HS-5 (cell line): ENCODE data around the gene TPM2.

Experiments
- DNase-seq: peaks from one replicate; pipeline ENCODE4 v3.0.0-alpha.2; 2012; ENCODE audit warnings: low read depth

The TPM2 gene

GRCh38 chr9:35679091-35679490, 10.6 kb downstream of the TPM2 start:
- DNase-seq: no peak

GRCh38 chr9:35675732-35676392, 13.9 kb downstream of the TPM2 start:
- no peak for DNase-seq

DNA sequence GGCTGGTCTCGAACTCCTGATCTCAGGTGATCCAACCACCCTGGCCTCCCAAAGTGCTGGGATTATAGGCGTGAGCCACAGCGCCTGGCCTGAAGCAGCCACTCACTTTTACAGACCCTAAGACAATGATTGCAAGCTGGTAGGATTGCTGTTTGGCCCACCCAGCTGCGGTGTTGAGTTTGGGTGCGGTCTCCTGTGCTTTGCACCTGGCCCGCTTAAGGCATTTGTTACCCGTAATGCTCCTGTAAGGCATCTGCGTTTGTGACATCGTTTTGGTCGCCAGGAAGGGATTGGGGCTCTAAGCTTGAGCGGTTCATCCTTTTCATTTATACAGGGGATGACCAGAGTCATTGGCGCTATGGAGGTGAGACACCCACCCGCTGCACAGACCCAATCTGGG, 14.5 kb downstream of the TPM2 start:
- DNase-seq: no peak

DNA sequence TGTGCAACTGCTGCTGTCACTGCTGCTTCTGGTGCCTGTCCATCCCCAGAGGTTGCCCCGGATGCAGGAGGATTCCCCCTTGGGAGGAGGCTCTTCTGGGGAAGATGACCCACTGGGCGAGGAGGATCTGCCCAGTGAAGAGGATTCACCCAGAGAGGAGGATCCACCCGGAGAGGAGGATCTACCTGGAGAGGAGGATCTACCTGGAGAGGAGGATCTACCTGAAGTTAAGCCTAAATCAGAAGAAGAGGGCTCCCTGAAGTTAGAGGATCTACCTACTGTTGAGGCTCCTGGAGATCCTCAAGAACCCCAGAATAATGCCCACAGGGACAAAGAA, 15.7 kb downstream of the TPM2 start:
- DNase-seq: no peak

- no peak for DNase-seq
Observed at GRCh38 chr9:35673132-35674024, 16.3 kb downstream of the TPM2 start, which contains the start of gene CA9. Gene CA9, plus strand, starts transcription at chr9:35673928. Its CDS starts 32 bp downstream, at chr9:35673960.

- no peak for DNase-seq
Observed at GRCh38 chr9:35669331-35670145, 20.2 kb downstream of the TPM2 start.

- DNase-seq: no peak
Observed at GRCh38 chr9:35667939-35668338, 21.8 kb downstream of the TPM2 start.

DNA sequence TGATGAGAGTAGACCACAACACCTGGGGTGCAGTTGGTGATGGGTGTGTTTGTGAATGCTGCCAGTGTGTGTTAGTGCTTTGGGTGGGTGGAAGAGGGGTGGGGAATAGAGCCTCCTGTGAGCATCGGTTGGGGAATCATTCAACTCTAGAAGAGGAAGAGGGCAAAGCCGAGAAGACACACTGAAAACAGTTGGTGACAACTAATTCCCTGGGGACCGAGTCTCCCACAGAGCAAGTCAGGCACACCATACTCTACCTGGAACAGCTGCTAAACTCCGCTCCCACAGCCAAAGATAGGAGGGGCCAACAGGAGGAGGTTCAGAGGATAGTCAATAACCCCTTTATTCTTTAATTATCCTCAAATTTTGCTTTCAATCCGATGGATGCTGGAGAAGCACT, 23.2 kb downstream of the TPM2 start:
- DNase-seq: no peak

GRCh38 chr9:35666045-35666444, 23.7 kb downstream of the TPM2 start:
- DNase-seq: no peak

DNA sequence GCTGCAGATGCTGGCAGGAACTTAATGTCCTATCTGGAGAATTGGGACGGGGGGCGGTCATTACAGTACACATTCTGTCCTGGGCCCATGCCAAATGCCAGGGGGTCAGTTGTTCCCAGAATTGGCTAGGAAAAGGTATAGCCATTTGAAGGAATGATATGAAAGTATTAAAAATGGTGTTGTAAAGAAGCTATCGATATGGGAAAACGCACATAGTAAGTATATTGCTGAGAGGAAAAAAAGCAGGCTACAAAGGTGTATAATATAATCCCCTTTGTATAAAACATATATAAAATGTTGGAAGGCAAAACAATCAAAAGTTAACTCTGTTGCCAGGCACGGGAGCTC, 24.3 kb downstream of the TPM2 start:
- no peak for DNase-seq

GRCh38 chr9:35664531-35665470, 24.9 kb downstream of the TPM2 start, which contains the start of gene ARHGEF39:
Gene ARHGEF39, minus strand, starts transcription at chr9:35665195. Its CDS starts 26 bp downstream, at chr9:35665169.
- DNase-seq: no peak

- no peak for DNase-seq
Observed at GRCh38 chr9:35662437-35662836, 27.3 kb downstream of the TPM2 start.

DNA sequence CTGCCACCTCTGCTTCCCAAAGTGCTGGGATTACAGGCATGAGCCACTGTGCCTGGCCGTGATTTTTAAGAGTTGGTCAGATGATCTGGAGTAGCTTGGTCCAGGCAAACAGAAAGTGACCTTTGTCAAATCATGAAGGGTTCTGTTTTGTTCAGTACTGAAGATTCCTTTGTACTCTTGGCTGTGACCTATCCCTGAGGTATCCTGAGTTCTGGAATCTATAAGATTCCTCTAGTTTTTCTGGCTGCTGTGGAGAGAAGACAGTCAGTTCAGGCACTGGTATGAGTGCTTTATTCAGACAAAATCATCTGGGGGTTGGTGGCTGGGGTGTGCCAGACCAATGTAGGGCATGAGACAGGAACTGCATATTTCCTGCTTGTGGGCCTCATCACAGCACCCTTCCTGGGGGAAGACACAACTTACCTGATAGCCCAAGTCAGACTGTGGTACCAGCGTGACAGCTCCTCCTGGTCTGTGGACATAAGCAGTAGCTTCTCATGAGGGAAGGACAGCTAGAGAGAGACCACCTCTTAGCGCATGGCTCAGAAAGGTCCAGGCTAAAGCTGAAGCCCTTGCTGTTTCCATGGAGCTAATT, 27.9 kb downstream of the TPM2 start:
- DNase-seq: no peak

GRCh38 chr9:35660966-35661415, 28.7 kb downstream of the TPM2 start:
- DNase-seq: no peak

DNA sequence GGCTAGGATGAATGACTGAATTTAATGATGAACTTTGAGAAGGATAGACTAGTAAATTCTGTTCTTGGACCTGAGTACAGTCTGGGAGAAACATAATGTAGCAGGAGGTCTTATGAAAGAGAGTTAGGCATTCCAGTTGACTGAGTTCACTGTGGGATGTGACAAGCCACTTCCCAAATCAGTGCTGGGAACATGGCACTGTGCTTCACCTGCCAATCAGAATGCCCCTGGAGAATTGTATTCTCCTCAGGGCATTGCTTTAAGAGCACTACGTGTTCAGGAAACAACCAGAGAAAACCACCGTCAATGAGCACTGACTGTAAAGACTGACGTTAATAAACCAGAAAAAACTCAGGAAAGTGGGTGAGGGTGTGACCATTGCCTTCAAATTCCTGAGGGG, 30.4 kb downstream of the TPM2 start:
- no peak for DNase-seq

- DNase-seq: no peak
Observed at GRCh38 chr9:35658968-35659220, 30.8 kb downstream of the TPM2 start.

- DNase-seq: no peak
Observed at GRCh38 chr9:35658137-35658967, 31.4 kb downstream of the TPM2 start, which contains the start of gene CCDC107. Gene CCDC107, plus strand, starts transcription at chr9:35658292. Its CDS starts 88 bp downstream, at chr9:35658380.

DNA sequence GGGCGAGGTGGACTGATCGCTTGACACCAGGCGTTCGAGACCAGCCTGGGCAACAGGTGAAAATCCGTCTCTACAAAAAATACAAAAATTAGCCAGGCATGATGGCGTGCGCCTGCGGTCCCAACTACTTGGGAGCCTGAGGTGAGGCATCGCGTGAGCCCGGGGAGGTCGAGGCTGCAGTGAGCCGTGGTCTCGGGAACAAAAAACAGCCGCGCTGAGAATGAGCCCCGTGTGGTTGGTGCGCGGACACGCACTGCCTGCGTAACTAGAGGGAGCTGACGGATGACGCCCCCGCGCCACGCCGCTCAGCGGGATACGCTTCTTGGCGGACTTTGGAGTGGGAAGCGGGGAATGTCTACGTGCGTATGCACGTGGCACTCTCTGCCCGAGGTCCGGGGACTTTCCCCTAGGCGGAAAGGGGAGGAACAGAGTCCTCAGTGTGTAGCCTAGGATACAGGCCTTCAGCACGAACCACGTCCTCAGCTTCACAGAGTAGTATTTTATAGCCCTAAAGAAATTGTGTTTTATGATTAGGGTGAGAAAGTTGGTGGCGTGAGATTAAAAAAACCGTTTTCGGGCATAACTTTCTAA, 32.1 kb downstream of the TPM2 start, which contains the start of gene RMRP:
Gene RMRP, minus strand, starts transcription at position 474 of the 591 bp plus-strand sequence.
- DNase-seq: peak; percentile 99

DNA sequence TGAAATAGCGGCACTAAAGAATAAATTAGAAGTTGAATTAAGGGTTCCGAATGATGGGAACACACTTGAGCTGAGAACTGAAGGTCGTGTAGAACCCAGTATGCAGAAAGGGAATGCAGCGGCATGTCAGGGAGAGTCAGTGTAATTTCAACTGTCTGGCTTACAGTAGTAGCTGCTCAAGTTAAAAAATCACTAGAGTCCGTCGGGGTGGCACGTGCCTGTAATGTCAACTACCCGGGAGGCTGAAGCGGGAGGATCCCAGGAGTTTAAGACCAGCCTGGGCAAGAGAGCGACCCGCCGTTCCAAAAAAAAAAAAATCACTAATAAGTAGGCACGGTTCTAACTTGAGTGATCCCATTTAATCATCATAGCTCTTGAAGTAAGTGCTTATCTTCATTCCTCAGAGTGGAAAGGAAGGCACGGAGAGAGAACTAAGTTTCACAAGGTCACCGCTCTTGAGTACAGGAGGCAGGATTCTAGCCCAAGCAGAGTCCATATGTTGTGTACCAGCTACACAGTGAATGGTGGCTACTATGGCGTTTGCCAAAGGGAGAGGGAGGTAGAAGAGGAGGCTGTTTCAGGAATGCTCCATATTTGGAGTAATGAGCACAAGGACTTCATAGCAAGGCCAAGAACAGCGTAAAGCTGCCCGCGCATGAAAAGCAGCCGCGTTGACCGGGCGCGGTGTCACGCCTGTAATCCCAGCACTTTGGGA, 32.7 kb downstream of the TPM2 start:
- no peak for DNase-seq
